ENCODE data around the gene FGFRL1.

Gene FGFRL1

GRCh38 chr4:978957-979701 is 32.3 kb upstream of the FGFRL1 start:
- TF ChIP-seq CTCF (conservative IDR thresholded peaks at IDR 0.05; ENCODE audit: low read depth, low read length) = no peak
- DNase-seq (ENCODE audit: low read depth) = no peak
- H3K4me3 ChIP-seq (ENCODE audit: low read length) = no peak overlapping the region

DNA sequence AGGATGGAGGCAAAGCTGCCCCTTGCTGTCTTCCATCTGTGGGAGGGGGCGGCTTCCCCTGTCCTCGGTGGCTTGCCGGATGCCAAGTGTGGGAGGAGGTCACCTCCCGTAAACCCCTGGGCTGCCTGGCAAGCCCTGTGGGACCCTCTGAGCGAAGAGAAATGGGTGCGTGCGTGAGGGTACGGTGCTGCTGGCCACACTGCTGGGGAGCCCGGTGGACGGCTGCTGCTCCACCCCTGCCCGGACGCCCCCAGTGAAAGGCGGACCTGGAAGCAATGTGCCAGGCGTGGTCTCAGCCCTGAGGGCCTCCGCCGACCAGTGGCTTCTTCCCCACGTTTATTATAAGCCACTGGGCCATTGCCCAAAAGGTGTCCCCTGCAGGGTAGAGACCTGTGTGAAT is 29.1 kb upstream of the FGFRL1 start:
- TF ChIP-seq CTCF (conservative IDR thresholded peaks at IDR 0.05; ENCODE audit: low read depth, low read length) = no peak
- no peak overlapping the region for H3K4me3 ChIP-seq (ENCODE audit: low read length)
- no peak for DNase-seq (ENCODE audit: low read depth)

DNA sequence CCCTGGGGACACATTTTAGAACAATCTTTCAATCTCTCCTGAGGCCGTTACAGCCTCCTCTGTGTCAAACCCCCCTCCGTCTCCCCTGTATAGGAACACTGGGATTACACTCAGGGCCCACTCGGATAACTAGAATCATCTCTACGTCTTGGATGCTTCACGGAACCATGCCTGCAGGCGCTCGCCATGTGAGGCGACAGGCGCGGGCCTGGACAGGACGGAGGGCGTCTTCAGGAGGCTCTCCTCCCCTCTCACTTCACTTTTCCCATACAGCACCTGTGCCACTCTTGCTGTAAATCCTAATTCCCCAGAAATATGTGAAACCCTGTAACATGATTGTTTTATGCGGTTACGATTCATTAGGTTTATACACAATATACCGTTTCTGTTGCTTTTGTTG is 28.6 kb upstream of the FGFRL1 start:
- TF ChIP-seq CTCF (conservative IDR thresholded peaks at IDR 0.05; ENCODE audit: low read depth, low read length) = no peak
- no peak for DNase-seq (ENCODE audit: low read depth)
- H3K4me3 ChIP-seq (ENCODE audit: low read length) = no peak overlapping the region

- TF ChIP-seq CTCF (conservative IDR thresholded peaks at IDR 0.05; ENCODE audit: low read depth, low read length) = no peak
- H3K4me3 ChIP-seq (ENCODE audit: low read length) = peak overlapping the region; percentile 32
- no peak for DNase-seq (ENCODE audit: low read depth)
These were observed 26.9 kb upstream of the FGFRL1 start for GRCh38 chr4:984336-985054.

DNA sequence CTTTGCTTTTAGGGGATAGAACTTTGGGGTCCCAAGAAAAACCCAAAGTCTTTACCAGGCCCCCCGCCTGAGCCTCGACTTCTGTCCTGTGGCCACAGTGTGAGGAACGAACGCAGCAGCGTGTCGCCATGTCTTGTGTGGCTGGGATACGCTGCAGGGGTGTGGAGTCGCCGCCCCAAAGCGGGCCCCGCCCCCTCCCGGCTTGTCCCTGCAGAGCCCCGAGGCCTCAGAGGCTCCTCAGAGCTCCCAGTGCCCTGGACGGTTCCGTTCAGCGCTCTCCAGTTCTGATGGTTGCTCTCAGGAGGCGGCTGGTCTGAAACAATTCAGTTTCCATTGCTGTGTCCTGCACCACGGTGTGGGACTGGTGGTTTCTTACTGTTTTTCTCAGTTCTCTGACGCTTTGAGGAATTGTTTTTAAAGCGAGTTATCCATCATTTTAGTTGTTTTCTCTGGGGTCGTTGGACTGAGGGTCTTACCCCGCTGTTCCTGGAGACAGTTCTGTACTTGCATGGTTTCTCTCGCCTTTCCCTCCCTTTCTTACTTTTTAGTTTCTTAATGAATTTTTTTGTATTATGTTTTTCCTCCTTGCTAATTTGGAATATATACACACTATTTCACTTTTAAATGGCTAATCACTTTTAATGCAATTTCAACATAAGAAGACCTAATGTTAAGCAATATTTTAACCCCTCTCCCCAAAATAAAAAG is 26.1 kb upstream of the FGFRL1 start:
- DNase-seq (ENCODE audit: low read depth) = no peak
- peak overlapping the region; percentile 32 for H3K4me3 ChIP-seq (ENCODE audit: low read length)
- TF ChIP-seq CTCF (conservative IDR thresholded peaks at IDR 0.05; ENCODE audit: low read depth, low read length) = no peak

DNA sequence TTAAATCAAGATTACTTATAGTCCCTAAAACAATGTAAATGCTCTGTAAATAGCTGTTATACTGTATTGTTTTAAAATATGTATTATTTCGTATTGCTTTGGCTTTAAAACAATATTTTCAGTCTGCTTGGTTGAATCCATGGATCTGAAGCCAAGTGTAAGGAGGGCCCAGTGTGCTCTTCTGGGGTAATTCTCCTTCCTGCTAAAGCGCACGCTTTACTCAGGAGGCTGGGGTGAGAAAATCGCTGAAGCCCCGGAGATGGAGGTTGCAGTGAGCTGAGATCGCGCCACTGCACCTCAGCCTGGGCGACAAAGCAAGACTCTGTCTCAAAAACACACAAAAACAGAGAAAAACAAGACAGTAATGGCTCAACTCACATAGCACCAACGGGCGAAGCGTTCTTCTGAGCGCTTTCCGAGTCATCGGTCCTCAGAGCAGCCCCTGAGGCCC is 25.0 kb upstream of the FGFRL1 start:
- DNase-seq (ENCODE audit: low read depth) = no peak
- H3K4me3 ChIP-seq (ENCODE audit: low read length) = peak overlapping the region; percentile 70
- TF ChIP-seq CTCF (conservative IDR thresholded peaks at IDR 0.05; ENCODE audit: low read depth, low read length) = no peak

Measured in retinal pigment epithelial cell (primary cell).